ENCODE results near the gene MB21D2. TPM values are rescaled to one million over a fixed set of nuclear protein-coding genes. Genes with fewer than 3 reads are reported as not detected.

Gene MB21D2
- total and polyA plus RNA-seq, 2 donors (not counting 1 experiment from before 2014, with no cell fraction given) = 0.03 to 0.20 TPM

- H3K9me3 Mint-ChIP-seq (ENCODE audit: insufficient read depth) = no peaks in the 10 kb centered on the region
- H3K27ac ChIP-seq (ENCODE audit: low read length in 2 of 2) = no peak overlapping the region
- no peaks in the 10 kb centered on the region for H3K4me1 Mint-ChIP-seq
- H3K4me2 ChIP-seq (replicated peaks; ENCODE audit: low read depth, low read length, poor library complexity, severe bottlenecking) = no peak overlapping the region
- ChIA-PET CTCF (no interaction called here), POLR2A (no interaction called here)
- H4K20me1 ChIP-seq (ENCODE audit: control insufficient read depth, insufficient read depth, low read length, poor library complexity, severe bottlenecking) = no peaks in the 10 kb centered on the region
- WGBS (ENCODE audit: insufficient coverage) = no CpG with 5 or more reads among the region's 2 CpGs
- H3K36me3 ChIP-seq (replicated peaks in 1 of 2; ENCODE audit: control extremely low read depth in 1 of 2, control insufficient read depth in 1 of 2, extremely low read depth in 1 of 2, insufficient read depth in 2 of 2, low read length in 1 of 2) = no peaks in the 10 kb centered on the region
- H3K27ac Mint-ChIP-seq = no peak overlapping the region
- H3K4me3 ChIP-seq (ENCODE audit: control extremely low read depth in 1 of 5, extremely low read depth in 1 of 5, insufficient read depth in 1 of 5, low read depth in 2 of 5, low read length in 4 of 5) = no peak overlapping the region
- H3K27me3 ChIP-seq (replicated peaks in 1 of 4; ENCODE audit: control extremely low read depth in 1 of 4, control insufficient read depth in 3 of 4, insufficient read depth in 4 of 4, low read length in 3 of 4) = peaks cover 0 to 3% (median 0%) of the 10 kb centered on the region in 4 experiments
- ATAC-seq (ENCODE audit: low read depth) = no peak
- TF ChIP-seq CTCF (IDR thresholded peaks at IDR 0.05) = no peak
- TF ChIP-seq EZH2 (IDR thresholded peaks at IDR 0.05; ENCODE audit: borderline replicate concordance, insufficient read depth, low read depth, low read length, poor library complexity, severe bottlenecking) = no peak
- no peaks in the 10 kb centered on the region for H3K9me3 ChIP-seq (ENCODE audit: control extremely low read depth in 1 of 3, control insufficient read depth in 2 of 3, insufficient read depth in 1 of 3, low read length in 2 of 3)
- no peak overlapping the region for H3K4me3 Mint-ChIP-seq
- DNase-seq = no peak
- H3K4me1 ChIP-seq (ENCODE audit: control insufficient read depth in 2 of 2, insufficient read depth in 2 of 2, low read length in 2 of 2) = no peaks in the 10 kb centered on the region
- H3K9ac ChIP-seq (ENCODE audit: low read length) = no peak overlapping the region
- H2AFZ ChIP-seq (ENCODE audit: insufficient read depth, low read depth, low read length, poor library complexity, severe bottlenecking) = no peak overlapping the region
- intact Hi-C loops (cut with micrococcal nuclease) = no loop called here
- H3K27me3 Mint-ChIP-seq = peaks cover 2% of the 10 kb centered on the region
- no peaks in the 10 kb centered on the region for H3K79me2 ChIP-seq (ENCODE audit: control insufficient read depth, insufficient read depth, low read length)
Measured at GRCh38 chr3:192861972-192862371, 55.7 kb downstream of the MB21D2 start.

- POLR2A ChIA-PET = no interaction called here
Measured at GRCh38 chr3:192860454-192860853, 57.2 kb downstream of the MB21D2 start.

More at GRCh38 chr3:192860454-192860853, 57.2 kb downstream of the MB21D2 start:
- Histone ChIP-seq H3K27ac (ENCODE audit: low read length in 2 of 2) (no peak overlapping the region), H3K9ac (ENCODE audit: low read length) (no peak overlapping the region), H3K79me2 (ENCODE audit: control insufficient read depth, insufficient read depth, low read length) (no peaks in the 10 kb centered on the region), H3K4me3 (ENCODE audit: control extremely low read depth in 1 of 5, extremely low read depth in 1 of 5, insufficient read depth in 1 of 5, low read depth in 2 of 5, low read length in 4 of 5) (no peak overlapping the region), H2AFZ (ENCODE audit: insufficient read depth, low read depth, low read length, poor library complexity, severe bottlenecking) (no peak overlapping the region), H3K36me3 (replicated peaks in 1 of 2; ENCODE audit: control extremely low read depth in 1 of 2, control insufficient read depth in 1 of 2, extremely low read depth in 1 of 2, insufficient read depth in 2 of 2, low read length in 1 of 2) (no peaks in the 10 kb centered on the region), H3K27me3 (replicated peaks in 1 of 4; ENCODE audit: control extremely low read depth in 1 of 4, control insufficient read depth in 3 of 4, insufficient read depth in 4 of 4, low read length in 3 of 4) (peaks cover 0 to 3% (median 0%) of the 10 kb centered on the region in 4 experiments), H3K9me3 (ENCODE audit: control extremely low read depth in 1 of 3, control insufficient read depth in 2 of 3, insufficient read depth in 1 of 3, low read length in 2 of 3) (no peaks in the 10 kb centered on the region), H3K4me2 (replicated peaks; ENCODE audit: low read depth, low read length, poor library complexity, severe bottlenecking) (no peak overlapping the region), H3K4me1 (ENCODE audit: control insufficient read depth in 2 of 2, insufficient read depth in 2 of 2, low read length in 2 of 2) (no peaks in the 10 kb centered on the region), H4K20me1 (ENCODE audit: control insufficient read depth, insufficient read depth, low read length, poor library complexity, severe bottlenecking) (no peaks in the 10 kb centered on the region)
- TF ChIP-seq CTCF (IDR thresholded peaks at IDR 0.05) (no peak), EZH2 (IDR thresholded peaks at IDR 0.05; ENCODE audit: borderline replicate concordance, insufficient read depth, low read depth, low read length, poor library complexity, severe bottlenecking) (no peak)
- no CpG with 5 or more reads among the region's 2 CpGs for WGBS (ENCODE audit: insufficient coverage)
- CTCF ChIA-PET = no interaction called here
- Mint-ChIP-seq H3K4me3 (no peak overlapping the region), H3K27me3 (peaks cover 5% of the 10 kb centered on the region), H3K4me1 (no peaks in the 10 kb centered on the region), H3K27ac (no peak overlapping the region), H3K9me3 (ENCODE audit: insufficient read depth) (no peaks in the 10 kb centered on the region)
- intact Hi-C loops (cut with micrococcal nuclease) = no loop called here
- DNase-seq = no peak
- no peak for ATAC-seq (ENCODE audit: low read depth)

All from B cell (primary cell).